C4-2B (cell line): ENCODE measurements around the gene KLC3.

ENCODE experiments used
- H3K27ac ChIP-seq: fragments of 450-650 bp; 2 replicates; pipeline ENCODE4 v1.5.1; 2017
- ZFX ChIP-seq: fragments of 450-650 bp; IDR thresholded peaks from 2 replicates; pipeline ENCODE4 v1.6.1; 2017
- TF ChIP-seq, protein P1 (sequence below): fragments of 450-650 bp; conservative IDR thresholded peaks from 2 replicates; pipeline ENCODE4 v1.5.1; 2017; ENCODE audit warnings: mild to moderate bottlenecking

KLC3 gene

DNA sequence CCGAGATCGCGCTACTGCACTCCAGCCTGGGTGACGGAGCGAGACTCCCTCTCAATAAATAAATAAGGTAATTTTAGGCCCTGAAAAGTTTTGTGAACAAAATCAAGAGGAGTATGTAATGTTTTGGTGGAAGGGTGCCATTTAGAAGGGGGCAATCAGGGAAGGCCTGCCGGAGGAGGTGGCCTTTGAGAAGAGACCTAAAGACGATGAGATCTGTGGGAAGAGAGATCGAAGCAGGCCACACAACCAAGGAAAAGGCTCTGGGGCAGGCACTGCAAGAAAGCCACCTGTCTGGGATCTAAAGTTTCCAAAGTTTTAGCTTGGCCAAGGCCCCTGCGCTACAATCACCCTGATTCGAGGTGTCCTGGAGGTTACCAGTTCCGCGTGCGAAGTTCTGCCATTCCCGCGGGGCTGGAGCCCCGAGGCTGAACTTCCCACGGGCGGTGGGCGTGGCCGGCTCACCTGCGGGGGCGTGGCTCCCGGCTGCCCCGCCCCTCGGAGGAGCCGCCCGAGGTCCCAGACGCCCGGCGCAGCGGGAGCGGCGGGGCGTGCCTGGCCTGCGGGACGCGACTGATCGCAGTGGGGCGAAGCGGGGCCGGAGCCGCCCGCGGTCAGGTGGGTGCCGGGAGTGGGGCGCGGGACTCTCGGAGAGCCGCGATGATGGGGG is at the start of gene KLC3:
Gene KLC3, plus strand, starts transcription at position 519 of the 667 bp plus-strand sequence. CDS start 4,792 bp downstream, outside the sequence.
- no peak within 1 kb of the TSS; the same call in 1 of the 2 replicates for H3K27ac ChIP-seq
- no peak for TF ChIP-seq ZFX
- TF ChIP-seq, protein P1, sequence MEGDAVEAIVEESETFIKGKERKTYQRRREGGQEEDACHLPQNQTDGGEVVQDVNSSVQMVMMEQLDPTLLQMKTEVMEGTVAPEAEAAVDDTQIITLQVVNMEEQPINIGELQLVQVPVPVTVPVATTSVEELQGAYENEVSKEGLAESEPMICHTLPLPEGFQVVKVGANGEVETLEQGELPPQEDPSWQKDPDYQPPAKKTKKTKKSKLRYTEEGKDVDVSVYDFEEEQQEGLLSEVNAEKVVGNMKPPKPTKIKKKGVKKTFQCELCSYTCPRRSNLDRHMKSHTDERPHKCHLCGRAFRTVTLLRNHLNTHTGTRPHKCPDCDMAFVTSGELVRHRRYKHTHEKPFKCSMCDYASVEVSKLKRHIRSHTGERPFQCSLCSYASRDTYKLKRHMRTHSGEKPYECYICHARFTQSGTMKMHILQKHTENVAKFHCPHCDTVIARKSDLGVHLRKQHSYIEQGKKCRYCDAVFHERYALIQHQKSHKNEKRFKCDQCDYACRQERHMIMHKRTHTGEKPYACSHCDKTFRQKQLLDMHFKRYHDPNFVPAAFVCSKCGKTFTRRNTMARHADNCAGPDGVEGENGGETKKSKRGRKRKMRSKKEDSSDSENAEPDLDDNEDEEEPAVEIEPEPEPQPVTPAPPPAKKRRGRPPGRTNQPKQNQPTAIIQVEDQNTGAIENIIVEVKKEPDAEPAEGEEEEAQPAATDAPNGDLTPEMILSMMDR, result no peak

DNA sequence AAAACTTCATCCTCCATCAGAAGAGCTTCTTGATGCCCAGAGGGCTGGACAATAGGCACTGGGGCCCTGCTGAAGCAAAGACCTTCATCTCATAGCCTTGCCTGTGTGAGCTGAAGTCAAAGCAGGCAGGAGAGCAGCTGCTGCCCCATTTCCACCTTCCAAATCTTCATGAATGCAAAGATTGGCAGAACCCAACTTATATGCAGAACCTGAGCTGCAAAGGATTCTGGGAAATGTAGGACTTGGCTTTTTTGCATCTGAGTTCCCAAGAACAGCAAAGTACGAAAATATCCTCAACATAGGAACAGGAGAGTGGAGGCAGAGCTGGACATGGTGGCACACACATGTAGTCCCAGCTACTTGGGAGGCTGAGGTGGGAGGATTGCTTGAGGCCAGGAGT is 48.7 kb upstream of the KLC3 start:
- TF ChIP-seq, protein P1, result no peak
- no peak for TF ChIP-seq ZFX
- no peak overlapping the region for H3K27ac ChIP-seq

DNA sequence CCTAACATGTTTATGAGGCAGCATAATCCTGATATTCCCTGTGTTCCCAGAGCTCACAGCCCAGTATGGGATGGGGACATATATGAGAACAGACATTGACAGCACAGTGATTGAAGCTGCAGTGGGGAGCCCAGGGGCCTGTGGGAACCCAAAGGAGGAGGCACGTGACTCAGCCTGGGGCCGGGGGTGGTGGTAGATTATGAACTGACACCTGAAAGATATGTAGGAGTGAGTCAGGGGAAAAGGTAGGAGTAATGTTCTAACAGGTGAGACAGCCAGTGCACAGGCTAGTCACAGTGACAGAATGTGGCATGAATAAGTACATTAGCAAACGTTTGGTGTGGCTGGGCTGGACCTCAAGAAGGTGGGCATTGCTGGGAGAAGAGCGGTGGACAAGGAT is 46.9 kb upstream of the KLC3 start:
- TF ChIP-seq, protein P1, result no peak
- TF ChIP-seq ZFX, result no peak
- H3K27ac ChIP-seq, result no peak overlapping the region

DNA sequence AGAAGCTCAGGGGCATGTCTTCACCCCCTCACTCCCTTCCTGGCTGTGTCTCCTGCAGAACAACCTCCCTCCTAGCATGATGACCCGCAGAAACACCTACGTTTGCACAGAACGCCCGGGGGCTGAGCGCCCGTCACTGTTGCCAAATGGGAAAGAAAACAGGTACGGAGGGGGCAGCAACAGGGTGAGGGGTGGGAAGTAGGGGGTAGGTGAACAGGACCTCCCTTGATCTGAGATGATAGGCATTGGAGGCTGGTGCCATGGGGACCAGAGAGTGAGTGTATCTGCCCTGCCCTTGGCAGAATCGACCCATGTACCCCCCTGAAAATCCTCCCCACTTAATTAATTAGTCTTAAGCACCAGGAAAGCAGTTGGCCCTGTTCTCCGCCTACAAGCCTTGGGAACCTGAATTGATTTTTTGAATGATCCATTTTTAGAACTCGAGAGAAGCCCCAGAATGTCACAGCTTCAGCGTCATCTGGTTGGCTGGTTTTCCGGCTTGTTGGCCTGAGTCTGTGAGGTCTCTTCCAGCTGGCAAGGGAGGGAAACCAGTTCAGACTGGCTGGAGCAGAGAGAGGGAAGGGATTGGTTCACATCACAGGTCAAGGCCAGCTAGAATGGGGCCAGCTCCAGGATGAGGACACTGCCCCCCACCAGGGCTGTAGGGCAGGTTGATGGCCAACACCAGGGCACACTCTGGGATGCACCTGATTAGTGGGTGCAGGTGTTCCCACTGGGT is 46.1 kb upstream of the KLC3 start:
- H3K27ac ChIP-seq, result no peak overlapping the region
- no peak for TF ChIP-seq ZFX
- TF ChIP-seq, protein P1, result no peak

DNA sequence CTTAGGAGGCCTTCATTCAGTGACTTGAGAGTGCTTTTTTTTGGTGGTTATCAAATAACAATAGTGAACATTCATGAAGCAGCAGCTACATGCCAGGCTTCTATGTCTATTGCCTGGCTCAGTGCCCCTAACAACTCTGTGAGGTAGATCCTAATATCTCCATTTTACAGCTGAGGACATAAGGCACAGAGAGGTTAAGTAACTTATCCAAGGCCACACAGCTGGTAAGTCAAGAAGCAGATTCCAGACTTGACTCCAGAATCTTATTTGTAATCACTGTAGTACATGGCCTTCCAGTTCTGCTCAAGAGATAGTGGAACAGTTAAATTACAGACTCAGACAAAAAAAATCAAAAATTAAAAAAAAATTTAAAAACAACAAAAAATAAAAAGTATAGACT is 44.7 kb upstream of the KLC3 start:
- TF ChIP-seq ZFX, result no peak
- TF ChIP-seq, protein P1, result no peak

DNA sequence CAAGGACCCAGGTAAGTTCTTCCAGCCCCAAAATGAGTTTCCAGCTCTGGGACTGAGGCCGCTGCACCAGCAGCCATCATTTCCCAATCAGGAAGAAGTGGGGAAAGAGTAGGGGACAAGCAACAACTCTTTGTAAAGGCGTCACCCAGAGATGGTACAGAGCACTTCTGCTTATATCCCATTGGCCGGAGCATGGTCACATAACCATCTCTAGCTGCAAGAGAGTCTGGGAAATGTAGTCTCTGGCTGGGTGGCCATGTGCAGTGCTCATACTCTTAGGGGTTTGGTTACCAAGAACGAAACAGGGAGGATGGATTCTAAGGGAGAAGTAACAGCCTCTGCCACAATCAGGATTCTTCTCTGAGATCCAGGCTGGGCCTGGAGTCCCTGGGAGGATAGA is 44.2 kb upstream of the KLC3 start:
- TF ChIP-seq, protein P1, result no peak
- TF ChIP-seq ZFX, result no peak
- H3K27ac ChIP-seq, result no peak overlapping the region

More for the DNA sequence above, 44.7 kb upstream of the KLC3 start:
- no peak overlapping the region for H3K27ac ChIP-seq

DNA sequence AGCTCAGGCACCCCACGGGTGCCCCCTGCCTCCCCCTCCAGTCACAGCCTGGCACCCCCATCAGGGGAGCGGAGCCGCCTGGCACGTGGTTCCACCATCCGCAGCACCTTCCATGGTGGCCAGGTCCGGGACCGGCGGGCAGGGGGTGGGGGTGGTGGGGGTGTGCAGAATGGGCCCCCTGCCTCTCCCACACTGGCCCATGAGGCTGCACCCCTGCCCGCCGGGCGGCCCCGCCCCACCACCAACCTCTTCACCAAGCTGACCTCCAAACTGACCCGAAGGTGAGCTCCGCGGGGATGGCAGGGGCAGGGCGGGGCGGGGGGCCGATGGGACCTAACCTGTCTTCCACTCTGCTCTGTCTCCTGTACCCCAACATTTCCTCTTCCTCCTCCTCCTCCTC is 42.9 kb upstream of the KLC3 start:
- no peak for TF ChIP-seq ZFX
- TF ChIP-seq, protein P1, result no peak
- H3K27ac ChIP-seq, result no peak overlapping the region
